Left ventricle myocardium inferior (tissue), 1 donor: Measurements from ENCODE around the gene FOXN3. TPM values are rescaled to one million over a fixed set of nuclear protein-coding genes. Genes with fewer than 3 reads are reported as not detected.
"Not testable (repeated sequence)": the region's sequence is repeated elsewhere in the genome, so short reads cannot be mapped to it uniquely, and the experiment has no call there.

ENCODE experiments used
- DNase-seq: peaks from one replicate; pipeline ENCODE4 v3.0.0-alpha.2; 2020
- H3K27ac ChIP-seq: fragments of 200-600 bp; replicated peaks from 2 replicates; pipeline ENCODE4 v1.8.0; 2021
- H3K27me3 ChIP-seq: fragments of 200-600 bp; 2 replicates; pipeline ENCODE4 v1.8.0; 2021; ENCODE audit warnings: low read depth
- H3K36me3 ChIP-seq: fragments of 200-600 bp; 2 replicates; pipeline ENCODE4 v1.8.0; 2021
- H3K4me1 ChIP-seq: fragments of 200-600 bp; 2 replicates; pipeline ENCODE4 v1.8.0; 2021
- H3K4me3 ChIP-seq: fragments of 200-600 bp; 2 replicates; pipeline ENCODE4 v1.8.0; 2021; ENCODE audit warnings: mild to moderate bottlenecking, moderate library complexity
- H3K9me3 ChIP-seq: fragments of 200-600 bp; replicated peaks from 2 replicates; pipeline ENCODE4 v1.8.0; 2021
- intact Hi-C: fragments of 100-400 bp; cut with micrococcal nuclease; formaldehyde crosslinking; loops from one replicate; pipeline ENCODE4 v1.11.0; 2022
- total RNA-seq: library from RNA; stranded (reverse); fragmentation: NEBNext Ultra II Directional; extraction: Animal tissue kit (Norgen Biotek cat#: 25700); gene quantifications from one replicate; pipeline ENCODE4 v1.2.1, GENCODE V29; 2021
- TF ChIP-seq, protein P1 (sequence below): fragments of 200-600 bp; IDR thresholded peaks from 2 replicates; pipeline ENCODE4 v1.8.0; 2021; ENCODE audit warnings: antibody characterized with exemption, mild to moderate bottlenecking, borderline replicate concordance
- donor health status: DM: no; HTN: yes; CAD: no; lungs with severe emphysema.

The FOXN3 gene
- total RNA-seq, 1 donor from 2014 or later, result 120 TPM

DNA sequence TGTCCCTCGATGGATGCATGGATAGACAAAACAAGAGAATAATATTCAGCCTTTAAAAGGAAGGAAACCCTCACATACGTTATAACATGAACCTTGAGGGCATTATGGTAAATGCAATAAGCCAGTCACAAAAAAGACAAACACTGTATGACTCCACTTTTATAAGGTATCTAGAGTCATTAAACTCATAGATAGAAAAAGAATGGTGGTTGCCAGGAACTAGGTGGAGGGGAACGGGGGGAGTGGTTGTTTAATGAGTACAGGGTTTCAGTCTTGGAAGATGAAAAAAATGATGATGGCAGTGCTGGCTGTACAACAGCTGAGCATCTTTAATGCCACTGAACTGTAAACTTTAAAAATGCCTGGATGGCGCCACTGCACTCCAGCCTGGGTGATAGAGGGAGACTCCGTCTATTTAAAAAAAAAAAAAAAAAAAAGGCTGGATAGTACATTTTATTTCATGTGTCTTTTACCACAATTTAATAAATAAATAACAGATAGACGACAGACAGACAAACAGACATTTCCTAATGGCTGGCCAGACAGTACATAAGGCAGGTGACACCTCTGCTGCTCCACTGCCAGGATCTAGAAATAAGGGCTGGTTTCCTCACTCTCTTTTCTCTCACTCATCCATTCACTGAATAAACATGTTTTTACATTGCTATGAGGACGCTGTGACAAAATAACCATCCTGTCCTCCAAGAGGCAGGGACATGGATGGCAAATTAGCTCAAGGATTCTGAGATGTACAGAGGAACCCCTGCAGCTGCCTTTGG is 118.8 kb downstream of the FOXN3 start:
- Histone ChIP-seq H3K9me3 (no peaks in the 10 kb centered on the region), H3K4me1 (peaks cover 60% of the 10 kb centered on the region), H3K4me3 (no peak overlapping the region), H3K27me3 (no peaks in the 10 kb centered on the region), H3K27ac (no peak overlapping the region), H3K36me3 (no peaks in the 10 kb centered on the region)
- no peak for DNase-seq
- TF ChIP-seq, protein P1, sequence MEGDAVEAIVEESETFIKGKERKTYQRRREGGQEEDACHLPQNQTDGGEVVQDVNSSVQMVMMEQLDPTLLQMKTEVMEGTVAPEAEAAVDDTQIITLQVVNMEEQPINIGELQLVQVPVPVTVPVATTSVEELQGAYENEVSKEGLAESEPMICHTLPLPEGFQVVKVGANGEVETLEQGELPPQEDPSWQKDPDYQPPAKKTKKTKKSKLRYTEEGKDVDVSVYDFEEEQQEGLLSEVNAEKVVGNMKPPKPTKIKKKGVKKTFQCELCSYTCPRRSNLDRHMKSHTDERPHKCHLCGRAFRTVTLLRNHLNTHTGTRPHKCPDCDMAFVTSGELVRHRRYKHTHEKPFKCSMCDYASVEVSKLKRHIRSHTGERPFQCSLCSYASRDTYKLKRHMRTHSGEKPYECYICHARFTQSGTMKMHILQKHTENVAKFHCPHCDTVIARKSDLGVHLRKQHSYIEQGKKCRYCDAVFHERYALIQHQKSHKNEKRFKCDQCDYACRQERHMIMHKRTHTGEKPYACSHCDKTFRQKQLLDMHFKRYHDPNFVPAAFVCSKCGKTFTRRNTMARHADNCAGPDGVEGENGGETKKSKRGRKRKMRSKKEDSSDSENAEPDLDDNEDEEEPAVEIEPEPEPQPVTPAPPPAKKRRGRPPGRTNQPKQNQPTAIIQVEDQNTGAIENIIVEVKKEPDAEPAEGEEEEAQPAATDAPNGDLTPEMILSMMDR, result no peak
- intact Hi-C loops, result no loop called here

DNA sequence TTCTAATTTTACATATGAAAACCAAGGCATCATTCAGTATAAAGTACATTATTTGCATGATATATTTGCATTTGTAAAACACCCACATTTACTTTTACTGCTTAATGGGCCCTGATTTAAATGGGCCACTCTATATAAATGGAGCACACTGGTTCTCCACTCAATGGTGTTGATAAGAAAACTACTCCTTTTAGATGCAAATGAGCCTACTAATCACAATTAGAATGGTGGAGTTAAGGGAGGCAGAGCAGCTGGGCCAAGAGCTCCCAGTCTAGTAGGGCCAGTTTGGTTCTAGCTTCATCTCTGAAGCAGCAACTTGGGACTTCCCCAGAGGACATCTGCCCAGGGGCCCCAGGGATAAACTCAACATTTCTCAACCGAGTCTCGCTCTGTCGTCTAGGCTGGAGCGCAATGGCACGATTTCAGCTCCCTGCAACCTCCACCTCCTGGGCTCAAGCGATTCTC is 120.7 kb downstream of the FOXN3 start:
- H3K27ac ChIP-seq, result no peak overlapping the region
- H3K9me3 ChIP-seq, result no peaks in the 10 kb centered on the region
- TF ChIP-seq, protein P1, result no peak
- H3K4me3 ChIP-seq, result no peak overlapping the region
- intact Hi-C loops, result no loop called here
- no peaks in the 10 kb centered on the region for H3K27me3 ChIP-seq
- no peaks in the 10 kb centered on the region for H3K36me3 ChIP-seq
- H3K4me1 ChIP-seq, result peaks cover 61% of the 10 kb centered on the region
- no peak for DNase-seq

DNA sequence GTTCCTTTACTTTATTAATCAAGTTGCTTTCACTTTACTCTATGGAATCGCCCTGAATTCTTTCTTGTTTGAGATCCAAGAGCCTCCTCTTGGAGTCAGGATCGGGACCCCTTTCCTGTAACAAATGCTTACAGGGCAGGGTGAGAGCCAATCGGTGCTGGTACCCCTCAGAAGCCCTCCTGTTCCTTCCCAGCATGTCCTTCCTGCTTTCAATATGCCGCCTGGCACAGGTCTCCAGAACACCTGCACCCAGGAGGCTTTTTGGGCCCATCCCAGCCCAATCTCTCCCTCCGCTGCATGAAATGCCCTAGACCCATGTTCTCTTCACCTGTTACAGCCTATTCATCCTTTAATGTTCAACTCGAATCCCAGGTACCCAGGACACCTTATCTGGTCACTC is 122.2 kb downstream of the FOXN3 start:
- Histone ChIP-seq H3K27me3 (no peaks in the 10 kb centered on the region), H3K4me3 (no peak overlapping the region), H3K27ac (no peak overlapping the region), H3K9me3 (no peaks in the 10 kb centered on the region), H3K4me1 (peaks cover 61% of the 10 kb centered on the region), H3K36me3 (peaks cover 4% of the 10 kb centered on the region)
- TF ChIP-seq, protein P1, result no peak
- intact Hi-C loops, result no loop called here
- DNase-seq, result no peak

DNA sequence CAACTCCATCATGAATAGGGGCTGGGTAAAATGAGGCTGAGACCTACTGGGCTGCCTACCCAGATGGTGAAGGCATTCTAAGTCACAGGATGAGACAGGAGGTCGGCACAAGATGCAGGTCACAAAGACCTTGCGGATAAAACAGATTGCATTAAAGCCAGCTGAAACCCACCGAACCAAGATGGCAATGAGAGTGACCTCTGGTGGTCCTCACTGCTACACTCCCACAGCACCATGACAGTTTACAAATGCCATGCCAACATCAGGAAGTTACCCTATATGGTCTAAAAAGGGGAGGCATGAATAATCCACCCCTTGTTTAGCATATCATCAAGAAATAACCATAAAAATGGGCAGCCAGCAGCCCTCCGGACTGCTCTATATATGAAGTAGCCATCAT is 122.6 kb downstream of the FOXN3 start:
- H3K27me3 ChIP-seq, DNase-seq, H3K4me3 ChIP-seq, H3K36me3 ChIP-seq, intact Hi-C loops, H3K9me3 ChIP-seq: not testable (repeated sequence)
- peak overlapping the region; percentile 66 for H3K27ac ChIP-seq
- H3K4me1 ChIP-seq, result peaks cover 61% of the 10 kb centered on the region

DNA sequence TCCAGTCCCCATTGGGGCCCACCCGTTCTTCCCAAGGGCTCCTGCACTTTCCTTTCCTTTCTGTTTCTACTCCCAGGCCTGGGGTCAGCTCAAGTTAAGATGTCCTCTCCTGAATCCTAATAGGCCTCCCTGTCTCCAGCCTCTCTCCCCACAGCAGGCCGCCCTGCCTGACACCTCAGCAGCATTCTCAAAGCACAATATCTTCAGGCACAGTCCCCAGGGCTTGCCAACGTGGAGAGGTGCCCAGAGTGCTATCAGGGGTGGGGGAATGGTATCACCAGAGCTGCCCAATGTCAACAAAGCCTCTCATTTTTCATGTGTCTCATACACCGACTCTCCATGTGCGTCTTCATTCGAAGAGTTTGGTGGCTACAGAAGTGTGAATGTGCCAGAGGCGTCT is 123.0 kb downstream of the FOXN3 start:
- no peak overlapping the region for H3K4me3 ChIP-seq
- peak overlapping the region; percentile 66 for H3K27ac ChIP-seq
- intact Hi-C loops, result no loop called here
- TF ChIP-seq, protein P1, result no peak
- H3K36me3 ChIP-seq, result peaks cover 4% of the 10 kb centered on the region
- no peaks in the 10 kb centered on the region for H3K9me3 ChIP-seq
- H3K4me1 ChIP-seq, result peaks cover 61% of the 10 kb centered on the region
- no peaks in the 10 kb centered on the region for H3K27me3 ChIP-seq
- DNase-seq, result peak; percentile 63

DNA sequence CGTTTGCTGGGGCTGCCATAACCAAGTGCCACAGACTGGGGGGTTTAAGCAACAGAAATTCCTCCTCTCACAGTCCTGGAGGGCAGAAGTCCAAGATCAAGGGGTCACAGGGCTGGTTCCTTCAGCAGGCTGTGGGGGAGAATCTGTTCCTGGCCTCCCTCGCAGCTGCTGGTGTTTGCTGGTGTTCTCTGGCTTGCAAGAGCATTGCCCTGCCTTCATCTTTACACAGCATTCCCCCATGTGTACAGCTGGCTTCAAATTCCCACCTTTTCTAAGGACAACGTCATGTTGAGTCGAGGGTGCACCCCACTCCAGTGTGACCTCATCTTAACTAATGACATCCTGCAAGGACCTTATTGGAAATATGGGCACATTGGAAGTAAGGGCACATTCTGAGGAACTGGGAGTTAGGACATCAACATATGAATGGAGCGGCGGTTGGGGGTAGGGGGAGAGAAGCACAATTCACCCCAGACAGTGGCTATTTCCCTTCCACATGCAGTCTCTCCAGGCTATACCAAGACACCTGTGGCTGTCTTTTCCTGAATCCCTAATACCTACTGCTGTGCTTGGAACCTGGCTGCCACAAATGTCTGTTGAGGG is 123.6 kb downstream of the FOXN3 start:
- no peak for DNase-seq

More for the DNA sequence above, 123.6 kb downstream of the FOXN3 start:
- H3K36me3 ChIP-seq, result peaks cover 4% of the 10 kb centered on the region
- intact Hi-C loops, result no loop called here
- H3K4me3 ChIP-seq, result no peak overlapping the region
- TF ChIP-seq, protein P1, result no peak
- peaks cover 55% of the 10 kb centered on the region for H3K4me1 ChIP-seq
- no peaks in the 10 kb centered on the region for H3K9me3 ChIP-seq
- peak overlapping the region; percentile 66 for H3K27ac ChIP-seq
- H3K27me3 ChIP-seq, result no peaks in the 10 kb centered on the region
